ENCODE measurements around the gene GYPE. TPM values are rescaled to one million over a fixed set of nuclear protein-coding genes. Genes with fewer than 3 reads are reported as not detected.
"Not testable (repeated sequence)": the region's sequence is repeated elsewhere in the genome, so short reads cannot be mapped to it uniquely, and the experiment has no call there.

Gene GYPE
- polyA plus RNA-seq, 3 donors from 2014 or later: 1.7 to 3.7 TPM; not detected in 1

DNA sequence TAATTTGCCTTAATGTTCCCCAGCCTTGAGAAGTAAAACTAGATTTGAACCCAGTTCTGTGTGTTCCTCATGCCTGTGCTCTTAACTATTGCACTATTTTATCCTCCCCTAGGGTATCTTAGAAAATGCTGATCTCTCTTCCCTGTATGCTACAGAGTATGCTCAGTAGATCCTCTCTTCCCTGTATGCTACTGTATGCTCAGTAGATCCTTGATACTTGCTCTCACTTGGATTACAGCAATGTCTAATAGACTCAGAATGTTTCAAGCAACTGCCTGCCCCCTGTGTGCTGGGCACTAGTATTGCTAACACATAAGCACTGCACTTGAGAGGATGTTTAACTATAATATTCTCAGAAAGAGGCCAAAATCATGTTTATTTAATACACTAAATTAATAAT lies 928 bp downstream of the GYPE start:
- H3K27me3 Mint-ChIP-seq (ENCODE audit: low read depth in 3 of 3); H3K27ac Mint-ChIP-seq; DNase-seq; H3K36me3 Mint-ChIP-seq; H3K4me3 Mint-ChIP-seq; H3K9me3 Mint-ChIP-seq: not testable (repeated sequence)
- H3K4me1 Mint-ChIP-seq: peaks cover 13 to 30% of the 10 kb centered on the region in 2 donors

DNA sequence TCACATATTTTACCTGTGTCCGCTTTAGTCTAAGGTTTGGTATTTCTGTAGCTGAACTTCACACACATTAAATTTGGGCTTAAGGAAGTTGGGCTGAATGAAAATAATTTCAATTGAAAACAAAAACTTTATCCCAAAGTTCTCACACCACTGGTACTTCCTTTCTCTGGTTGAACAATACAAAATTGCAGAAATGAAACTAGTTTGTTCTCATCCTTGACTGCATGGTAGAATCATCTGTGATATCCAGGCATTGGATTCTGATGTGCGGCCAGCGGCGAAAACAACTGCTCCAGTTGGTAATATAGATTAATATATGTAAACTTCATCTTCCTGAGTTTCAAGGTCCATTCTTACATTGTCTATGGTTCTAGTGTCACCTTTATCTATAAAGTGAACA lies 15.0 kb downstream of the GYPE start:
- not testable (repeated sequence) for DNase-seq; H3K9me3 Mint-ChIP-seq; H3K36me3 Mint-ChIP-seq; H3K27me3 Mint-ChIP-seq (ENCODE audit: low read depth in 3 of 3); H3K27ac Mint-ChIP-seq; H3K4me3 Mint-ChIP-seq; H3K4me1 Mint-ChIP-seq

DNA sequence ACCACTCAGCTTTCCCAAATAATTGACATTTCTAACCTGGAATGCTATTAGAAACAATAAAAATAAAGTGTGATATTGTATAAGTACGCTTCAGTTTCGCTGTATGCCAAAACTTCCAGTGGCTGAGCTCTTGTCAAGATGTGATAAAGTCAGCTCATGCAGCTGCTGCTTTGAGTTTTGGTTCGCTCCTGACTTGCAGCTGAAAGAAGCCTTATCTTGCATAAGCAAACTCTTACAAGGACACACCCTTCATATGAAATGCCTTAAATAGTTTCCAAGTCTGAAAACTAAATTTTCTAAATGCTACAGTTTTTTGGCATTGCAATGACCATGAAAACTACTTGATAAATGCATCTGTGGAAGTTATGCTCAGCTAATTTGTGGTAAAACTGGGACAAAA lies 17.2 kb downstream of the GYPE start:
- not testable (repeated sequence) for H3K4me1 Mint-ChIP-seq; H3K27ac Mint-ChIP-seq; DNase-seq; H3K36me3 Mint-ChIP-seq; H3K4me3 Mint-ChIP-seq; H3K9me3 Mint-ChIP-seq; H3K27me3 Mint-ChIP-seq (ENCODE audit: low read depth in 3 of 3)

DNA sequence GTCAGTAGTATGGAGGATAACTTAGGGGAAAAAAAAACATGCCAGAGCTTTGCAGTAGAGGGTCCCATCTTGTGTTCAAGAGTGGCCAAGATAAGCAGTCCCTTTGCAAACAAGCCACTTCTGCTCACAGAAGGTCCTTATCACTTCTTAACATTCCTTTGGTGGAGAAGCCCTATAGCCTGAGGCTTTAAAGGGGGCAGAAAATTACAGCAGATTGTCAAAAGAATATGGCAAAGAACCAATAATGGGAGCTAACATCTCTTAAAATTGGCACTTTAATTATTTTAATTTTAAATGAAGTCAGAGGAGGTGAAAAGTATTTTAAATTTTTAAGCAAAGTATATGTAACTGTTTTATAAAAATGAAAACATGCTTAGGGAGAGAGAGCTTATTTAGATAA lies 20.4 kb downstream of the GYPE start:
- H3K27ac Mint-ChIP-seq; H3K4me1 Mint-ChIP-seq; DNase-seq; H3K4me3 Mint-ChIP-seq; H3K9me3 Mint-ChIP-seq; H3K36me3 Mint-ChIP-seq; H3K27me3 Mint-ChIP-seq (ENCODE audit: low read depth in 3 of 3): not testable (repeated sequence)

DNA sequence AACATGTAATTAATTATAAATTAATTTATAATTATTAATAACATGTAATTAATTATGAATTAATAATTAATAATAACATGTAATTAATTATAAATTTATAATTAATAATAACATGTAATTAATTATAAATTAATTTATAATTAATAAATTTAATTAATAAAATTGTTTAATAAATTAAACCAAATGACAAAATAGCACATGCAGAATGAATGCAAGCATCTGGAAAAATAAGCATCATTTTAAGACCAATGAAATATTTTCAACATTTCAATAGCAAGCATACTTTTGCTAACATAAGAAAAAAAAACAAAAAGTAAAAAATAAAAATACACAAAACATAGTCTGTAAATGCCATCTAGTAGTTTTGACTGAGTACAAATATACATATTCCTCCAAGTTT lies 21.8 kb downstream of the GYPE start:
- Mint-ChIP-seq H3K4me3 (no peak overlapping the region), H3K9me3 (no peaks in the 10 kb centered on the region), H3K27ac (no peak overlapping the region), H3K27me3 (ENCODE audit: low read depth in 3 of 3) (peaks cover 2 to 3% (median 2%) of the 10 kb centered on the region in 3 donors), H3K4me1 (no peaks in the 10 kb centered on the region), H3K36me3 (no peaks in the 10 kb centered on the region)
- no peak for DNase-seq

DNA sequence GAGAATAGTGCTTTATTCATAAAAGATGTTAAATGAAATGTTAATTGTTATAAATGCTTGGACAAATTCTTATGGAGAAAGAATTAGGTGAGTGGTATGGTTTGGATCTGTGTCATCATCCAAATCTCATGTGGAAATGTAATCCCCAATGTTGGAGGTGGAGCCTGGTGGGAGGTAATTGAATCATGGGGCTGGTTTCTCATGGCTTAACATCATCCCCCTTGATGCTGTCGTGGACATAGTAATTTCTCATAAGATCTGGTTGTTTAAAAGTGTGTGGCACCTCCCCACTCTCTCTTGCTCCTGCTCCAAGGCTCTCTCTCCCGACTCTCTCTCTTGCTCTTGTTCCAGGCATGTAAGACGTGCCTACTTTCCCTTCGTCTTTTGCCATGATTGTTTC lies 22.5 kb downstream of the GYPE start:
- H3K27me3 Mint-ChIP-seq (ENCODE audit: low read depth in 3 of 3): peaks cover 2 to 3% (median 2%) of the 10 kb centered on the region in 3 donors
- H3K36me3 Mint-ChIP-seq: no peaks in the 10 kb centered on the region
- no peaks in the 10 kb centered on the region for H3K4me1 Mint-ChIP-seq
- H3K27ac Mint-ChIP-seq: no peak overlapping the region
- H3K9me3 Mint-ChIP-seq: no peaks in the 10 kb centered on the region
- DNase-seq: no peak
- no peak overlapping the region for H3K4me3 Mint-ChIP-seq

DNA sequence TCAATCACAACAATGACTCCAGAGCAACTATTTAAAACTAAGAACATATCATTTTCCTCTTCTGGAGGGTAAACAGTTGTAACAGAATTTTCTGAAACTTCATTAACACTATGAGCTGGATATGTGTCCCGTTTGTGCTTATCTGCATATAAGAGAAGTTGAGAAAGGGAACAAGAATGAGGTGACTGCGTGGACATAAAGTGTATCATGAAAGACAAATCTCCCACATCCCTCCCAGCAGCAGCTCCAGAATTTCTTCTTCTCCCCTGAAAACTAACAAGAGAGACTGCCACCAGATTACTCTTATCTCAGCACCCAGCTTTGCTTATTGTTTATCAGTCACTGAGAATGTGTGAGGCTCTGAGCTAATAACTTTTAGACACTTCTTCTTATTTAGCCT lies 25.8 kb downstream of the GYPE start:
- not testable (repeated sequence) for H3K27me3 Mint-ChIP-seq (ENCODE audit: low read depth in 3 of 3); H3K4me1 Mint-ChIP-seq; H3K27ac Mint-ChIP-seq; DNase-seq; H3K36me3 Mint-ChIP-seq; H3K9me3 Mint-ChIP-seq; H3K4me3 Mint-ChIP-seq

DNA sequence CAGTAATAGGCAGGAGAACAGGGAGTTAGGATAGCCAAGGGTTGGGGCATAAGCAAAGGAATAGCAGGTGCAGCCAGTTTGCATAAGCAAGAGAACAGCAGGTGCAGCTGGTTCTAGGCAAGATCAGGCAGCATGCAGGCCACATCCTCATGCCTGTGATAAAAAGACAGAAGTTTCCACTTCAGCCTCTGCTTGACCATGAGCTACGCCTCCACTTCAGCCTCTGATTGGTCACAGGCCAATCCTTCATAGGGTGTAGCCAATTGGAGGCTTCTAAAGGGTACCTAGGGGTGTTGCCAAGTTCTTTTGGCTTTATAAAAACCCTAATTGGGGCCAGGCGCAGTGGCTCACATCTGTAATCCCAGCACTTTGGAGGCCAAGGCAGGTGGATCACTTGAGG lies 30.0 kb downstream of the GYPE start:
- not testable (repeated sequence) for H3K9me3 Mint-ChIP-seq; H3K4me1 Mint-ChIP-seq; DNase-seq; H3K27me3 Mint-ChIP-seq (ENCODE audit: low read depth in 3 of 3); H3K27ac Mint-ChIP-seq; H3K4me3 Mint-ChIP-seq; H3K36me3 Mint-ChIP-seq

DNA sequence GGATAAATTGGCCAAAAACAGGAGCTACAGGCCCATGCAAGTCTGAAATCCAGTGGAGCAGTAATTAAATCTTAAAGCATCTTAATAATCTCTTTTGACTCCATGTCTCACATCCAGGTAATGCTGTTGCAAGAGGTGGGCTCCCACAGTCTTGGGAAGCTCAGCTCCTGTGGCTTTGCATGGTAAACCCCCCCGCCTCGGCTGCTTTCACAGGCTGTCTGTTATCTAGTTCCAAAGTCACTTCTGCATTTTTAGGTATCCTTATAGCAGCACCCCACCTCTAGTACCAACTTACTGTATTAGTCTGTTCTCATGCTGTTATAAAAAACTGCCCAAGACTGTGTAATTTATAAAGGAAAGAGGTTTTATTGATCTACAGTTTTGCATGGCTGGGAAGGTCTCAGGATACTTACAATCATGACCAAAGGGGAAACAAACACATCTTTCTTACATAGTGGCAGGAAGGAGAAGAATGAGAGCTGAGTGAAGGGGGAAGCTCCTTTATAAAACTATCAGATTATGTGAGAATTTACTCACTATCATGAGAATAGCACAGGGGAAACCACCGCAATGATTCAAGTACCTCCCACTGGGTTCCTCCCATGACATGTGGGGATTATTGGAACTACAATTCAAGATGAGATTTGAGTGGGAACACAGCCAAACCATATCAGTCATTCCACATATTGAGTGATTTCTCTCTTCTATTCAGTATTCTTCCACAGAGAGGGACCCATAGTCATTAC lies 34.7 kb downstream of the GYPE start:
- not testable (repeated sequence) for H3K4me1 Mint-ChIP-seq; H3K27me3 Mint-ChIP-seq (ENCODE audit: low read depth in 3 of 3); H3K4me3 Mint-ChIP-seq

DNA sequence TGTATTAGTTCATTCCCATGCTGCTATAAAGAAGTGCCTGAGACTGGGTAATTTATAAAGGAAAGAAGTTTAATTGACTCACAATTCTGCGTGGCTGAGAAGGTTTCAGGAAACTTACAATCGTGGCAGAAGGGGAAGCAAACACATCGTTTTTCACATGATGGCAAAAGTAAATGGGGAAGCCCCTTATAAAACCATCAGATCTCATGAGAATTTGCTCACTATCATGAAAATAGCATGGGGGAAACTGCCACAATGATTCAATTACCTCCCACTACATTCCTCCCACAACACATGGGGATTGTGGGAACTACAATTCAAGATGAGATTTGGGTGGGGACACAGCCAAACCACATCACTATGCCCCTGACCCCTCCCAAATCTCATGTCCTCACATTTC lies 35.4 kb downstream of the GYPE start:
- H3K27me3 Mint-ChIP-seq (ENCODE audit: low read depth in 3 of 3); DNase-seq; H3K4me3 Mint-ChIP-seq; H3K27ac Mint-ChIP-seq; H3K36me3 Mint-ChIP-seq; H3K4me1 Mint-ChIP-seq; H3K9me3 Mint-ChIP-seq: not testable (repeated sequence)

More for the DNA sequence above, 34.7 kb downstream of the GYPE start:
- H3K27ac Mint-ChIP-seq, H3K9me3 Mint-ChIP-seq, H3K36me3 Mint-ChIP-seq, DNase-seq: not testable (repeated sequence)

DNA sequence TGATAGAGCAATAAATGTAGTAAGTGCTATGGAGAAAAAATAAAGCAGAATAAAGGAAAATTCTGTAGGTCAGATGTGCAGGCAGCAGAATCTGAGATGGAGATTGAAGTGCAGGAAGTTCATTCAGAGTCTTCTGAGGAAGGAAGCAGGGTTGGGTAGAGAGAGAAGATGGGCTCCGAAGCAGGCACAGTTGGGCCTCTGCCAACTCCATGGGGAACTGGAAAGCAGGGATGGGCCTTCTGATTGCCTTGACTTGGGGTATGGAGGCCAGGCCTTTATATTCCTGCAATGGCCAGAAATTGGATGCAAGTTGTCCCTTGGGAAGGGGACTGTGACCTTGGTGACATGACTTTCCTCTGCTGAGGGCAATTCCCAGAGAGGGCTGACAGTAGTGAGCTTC lies 42.6 kb downstream of the GYPE start:
- H3K27me3 Mint-ChIP-seq (ENCODE audit: low read depth in 3 of 3); H3K36me3 Mint-ChIP-seq; DNase-seq: not testable (repeated sequence)

DNA sequence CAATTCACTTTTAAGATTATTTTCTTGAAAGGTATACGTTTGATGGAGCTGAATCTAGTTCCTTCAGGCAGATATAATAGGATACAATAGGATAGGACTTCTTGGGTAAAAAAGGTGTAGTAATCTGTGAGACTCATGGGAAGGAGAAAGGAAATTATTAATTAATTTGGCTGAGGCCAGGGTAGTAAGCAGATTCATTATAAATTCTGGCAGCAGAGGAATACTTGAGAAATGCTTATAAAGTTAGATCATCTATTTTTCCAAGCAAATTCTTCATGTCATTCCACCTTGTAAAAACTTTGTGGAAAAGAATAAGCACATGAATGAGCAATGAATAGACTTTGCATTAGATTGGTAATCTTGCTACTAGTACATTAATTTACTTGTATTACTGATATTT lies 46.9 kb downstream of the GYPE start:
- H3K27me3 Mint-ChIP-seq (ENCODE audit: low read depth in 3 of 3): peaks cover 0 to 5% (median 1%) of the 10 kb centered on the region in 3 donors
- no peak overlapping the region for H3K4me3 Mint-ChIP-seq
- no peak for DNase-seq
- peaks cover 0 to 2% (median 0%) of the 10 kb centered on the region in 6 donors for H3K9me3 Mint-ChIP-seq
- no peak overlapping the region for H3K27ac Mint-ChIP-seq
- H3K4me1 Mint-ChIP-seq: peaks cover 4 to 8% of the 10 kb centered on the region in 2 donors
- no peaks in the 10 kb centered on the region for H3K36me3 Mint-ChIP-seq

More for the DNA sequence above, 42.6 kb downstream of the GYPE start:
- H3K4me3 Mint-ChIP-seq, H3K4me1 Mint-ChIP-seq, H3K27ac Mint-ChIP-seq, H3K9me3 Mint-ChIP-seq: not testable (repeated sequence)

DNA sequence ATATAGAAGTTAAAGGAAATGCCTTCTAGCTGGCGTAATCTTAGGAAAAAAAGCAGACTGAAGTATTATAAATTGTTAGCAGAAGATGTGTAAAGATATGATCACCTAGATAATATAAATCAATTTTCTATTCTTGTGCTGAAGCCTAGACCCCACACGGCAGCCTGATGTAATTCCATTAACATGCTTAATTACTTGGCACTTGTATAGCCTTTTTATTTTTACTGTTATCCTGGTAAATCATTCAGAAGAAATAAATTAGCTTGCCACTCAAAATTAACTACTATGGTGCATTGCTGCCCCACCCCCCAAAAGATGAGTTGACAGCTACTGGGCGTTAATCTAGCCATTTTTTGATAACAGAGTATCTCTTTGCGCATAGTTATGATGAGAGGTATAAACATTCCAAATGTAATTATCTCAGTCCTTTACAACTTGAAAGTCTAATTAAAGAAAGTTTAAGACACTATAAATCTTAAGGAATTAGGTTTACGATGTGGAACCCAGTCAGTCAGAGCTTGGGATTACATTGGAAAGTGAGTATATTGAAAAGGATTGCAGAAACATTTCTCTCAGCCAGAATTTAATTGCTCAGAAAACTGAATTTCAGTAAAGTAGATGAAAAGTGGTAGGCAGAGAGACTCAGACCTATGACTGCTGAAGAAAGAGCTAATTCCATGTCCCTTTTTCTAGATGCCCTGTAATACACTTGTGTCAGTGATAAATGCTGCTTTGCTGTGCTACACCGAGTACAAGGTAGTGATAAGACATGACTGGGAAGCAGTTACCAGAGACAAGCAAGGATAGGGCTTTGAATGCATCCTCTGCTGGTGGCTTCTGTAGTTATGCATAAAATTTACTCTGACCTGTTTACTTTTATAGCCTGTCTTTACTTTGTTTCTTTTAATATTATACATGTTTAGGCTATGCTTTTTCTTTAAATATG lies 47.7 kb downstream of the GYPE start:
- H3K4me3 Mint-ChIP-seq; H3K27ac Mint-ChIP-seq; DNase-seq; H3K9me3 Mint-ChIP-seq; H3K4me1 Mint-ChIP-seq; H3K36me3 Mint-ChIP-seq; H3K27me3 Mint-ChIP-seq (ENCODE audit: low read depth in 3 of 3): not testable (repeated sequence)

DNA sequence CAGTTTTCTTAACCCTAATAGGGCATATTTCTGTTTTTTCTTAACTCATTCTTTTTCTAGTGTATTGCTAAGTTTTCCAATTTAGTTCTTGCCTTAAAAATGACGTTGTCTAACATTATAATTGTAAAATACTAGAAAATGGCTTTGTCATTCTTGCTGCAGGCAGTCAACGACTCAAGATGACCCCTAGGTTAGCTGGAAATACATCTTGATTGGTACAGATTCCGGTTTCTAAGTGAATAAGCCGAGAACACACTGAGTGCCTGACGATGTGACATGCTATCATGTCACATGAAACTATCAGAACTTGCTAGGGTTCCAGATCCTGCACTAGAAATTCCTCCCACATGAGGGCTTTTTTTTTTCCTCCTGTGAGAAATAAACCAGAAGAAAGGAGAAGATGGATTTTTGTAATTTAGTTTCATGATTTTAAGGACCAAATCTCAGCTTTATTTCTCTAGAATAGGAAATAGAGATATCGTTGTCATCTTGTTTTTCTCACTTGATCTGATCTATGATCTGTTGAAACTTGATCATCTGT lies 49.3 kb downstream of the GYPE start:
- H3K27me3 Mint-ChIP-seq (ENCODE audit: low read depth in 3 of 3); H3K4me1 Mint-ChIP-seq; H3K9me3 Mint-ChIP-seq; H3K4me3 Mint-ChIP-seq; DNase-seq; H3K27ac Mint-ChIP-seq; H3K36me3 Mint-ChIP-seq: not testable (repeated sequence)

Measured in immature natural killer cell (primary cell).